ENCODE measurements around the gene PIK3C2G. TPM values are rescaled to one million over a fixed set of nuclear protein-coding genes. Genes with fewer than 3 reads are reported as not detected.

Gene PIK3C2G
- polyA plus RNA-seq, 1 donor (not counting 4 experiments of a cell fraction or from before 2014, with no cell fraction given): 3.7 TPM

DNA sequence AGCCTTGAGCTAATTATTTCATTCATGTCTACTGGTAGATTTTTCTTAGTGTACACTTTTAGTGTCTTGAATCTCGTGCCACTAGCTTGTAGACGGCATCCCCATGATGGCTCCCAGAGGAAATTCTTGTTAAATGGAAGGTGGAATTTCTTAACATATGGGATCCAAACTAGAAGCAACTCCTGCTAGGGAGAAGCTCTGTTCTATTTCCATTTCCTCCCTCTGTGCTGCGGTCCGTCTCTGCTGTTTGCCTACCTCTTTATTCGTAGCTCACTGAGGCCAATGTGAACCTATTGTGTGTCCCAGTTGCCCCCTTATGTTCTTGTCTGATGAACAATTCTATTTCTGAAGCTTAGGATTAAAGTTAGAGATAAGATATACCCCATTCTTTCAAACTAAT lies 588 bp downstream of the PIK3C2G start:
- DNase-seq (ENCODE audit: low read depth, low spot score): no peak
- no peak for FAIRE-seq

DNA sequence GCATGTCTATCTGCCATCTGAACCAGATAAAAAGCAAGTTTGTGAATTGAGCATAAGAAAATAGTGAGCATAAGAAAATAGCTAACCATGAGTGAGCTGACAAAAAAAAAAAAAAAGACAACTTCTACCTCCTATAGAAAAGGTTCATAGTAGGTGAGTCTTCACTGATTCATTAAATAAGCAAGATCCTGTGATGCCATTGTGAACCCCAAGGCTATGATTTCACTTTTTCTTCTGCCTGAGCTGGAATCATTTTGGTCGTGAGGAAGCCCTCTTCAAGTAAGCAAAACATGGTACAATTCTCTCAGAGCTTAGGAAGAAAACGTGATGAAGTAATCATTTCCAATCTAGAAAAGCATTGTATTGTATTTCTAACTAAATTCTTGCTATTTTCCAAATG lies 1.2 kb downstream of the PIK3C2G start:
- Histone ChIP-seq H4K20me1 (ENCODE audit: control insufficient read depth, extremely low read depth, insufficient read depth, low read length) (no peaks in the 10 kb centered on the region), H3K4me2 (ENCODE audit: control insufficient read depth, extremely low read depth, insufficient read depth, low read depth, low read length) (peak overlapping the region; percentile 100), H3K9me1 (ENCODE audit: control insufficient read depth, extremely low read depth, insufficient read depth, low read length) (no peaks in the 10 kb centered on the region), H3K27me3 (ENCODE audit: control insufficient read depth, extremely low read depth, insufficient read depth, low read length) (no peaks in the 10 kb centered on the region), H3K4me1 (ENCODE audit: control insufficient read depth, extremely low read depth, insufficient read depth, low read length) (peaks cover 5% of the 10 kb centered on the region), H3K4me3 (ENCODE audit: control insufficient read depth in 2 of 3, extremely low read depth in 1 of 3, insufficient read depth in 2 of 3, low read depth in 1 of 3, low read length in 3 of 3) (peak overlapping the region; percentile 27 to 65 (median 63)), H3K36me3 (ENCODE audit: control insufficient read depth in 2 of 2, extremely low read depth in 1 of 2, insufficient read depth in 2 of 2, low read length in 2 of 2) (no peaks in the 10 kb centered on the region), H3K27ac (ENCODE audit: control insufficient read depth, insufficient read depth, low read length) (peak overlapping the region; percentile 91), H2AFZ (ENCODE audit: control insufficient read depth, low read length) (peak overlapping the region; percentile 83), H3K79me2 (ENCODE audit: control insufficient read depth, insufficient read depth, low read length) (peaks cover 23% of the 10 kb centered on the region), H3K9me3 (ENCODE audit: control insufficient read depth, low read depth, low read length) (no peaks in the 10 kb centered on the region), H3K9ac (ENCODE audit: control insufficient read depth, extremely low read depth, insufficient read depth, low read length) (peak overlapping the region; percentile 71)
- no peak for TF ChIP-seq EZH2 (IDR thresholded peaks at IDR 0.05; ENCODE audit: low read length)
- TF ChIP-seq, protein P1, sequence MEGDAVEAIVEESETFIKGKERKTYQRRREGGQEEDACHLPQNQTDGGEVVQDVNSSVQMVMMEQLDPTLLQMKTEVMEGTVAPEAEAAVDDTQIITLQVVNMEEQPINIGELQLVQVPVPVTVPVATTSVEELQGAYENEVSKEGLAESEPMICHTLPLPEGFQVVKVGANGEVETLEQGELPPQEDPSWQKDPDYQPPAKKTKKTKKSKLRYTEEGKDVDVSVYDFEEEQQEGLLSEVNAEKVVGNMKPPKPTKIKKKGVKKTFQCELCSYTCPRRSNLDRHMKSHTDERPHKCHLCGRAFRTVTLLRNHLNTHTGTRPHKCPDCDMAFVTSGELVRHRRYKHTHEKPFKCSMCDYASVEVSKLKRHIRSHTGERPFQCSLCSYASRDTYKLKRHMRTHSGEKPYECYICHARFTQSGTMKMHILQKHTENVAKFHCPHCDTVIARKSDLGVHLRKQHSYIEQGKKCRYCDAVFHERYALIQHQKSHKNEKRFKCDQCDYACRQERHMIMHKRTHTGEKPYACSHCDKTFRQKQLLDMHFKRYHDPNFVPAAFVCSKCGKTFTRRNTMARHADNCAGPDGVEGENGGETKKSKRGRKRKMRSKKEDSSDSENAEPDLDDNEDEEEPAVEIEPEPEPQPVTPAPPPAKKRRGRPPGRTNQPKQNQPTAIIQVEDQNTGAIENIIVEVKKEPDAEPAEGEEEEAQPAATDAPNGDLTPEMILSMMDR (optimal IDR thresholded peaks at IDR 0.05 in 1 of 3, IDR thresholded peaks at IDR 0.05 in 1 of 3, conservative IDR thresholded peaks at IDR 0.05 in 1 of 3; ENCODE audit: extremely low read depth in 1 of 3, insufficient read depth in 2 of 3, low read length in 3 of 3): no peak
- dilution Hi-C loops (cut with MboI; ENCODE audit: extremely low pct_ligation_motif_present, low sequenced_read_pairs): no loop called here
- peak; percentile 80 for DNase-seq (ENCODE audit: low read depth, low spot score)
- FAIRE-seq: peak; percentile 89

More for the DNA sequence above, 588 bp downstream of the PIK3C2G start:
- H3K79me2 ChIP-seq (ENCODE audit: control insufficient read depth, insufficient read depth, low read length): peaks cover 23% of the 10 kb centered on the region
- H3K9ac ChIP-seq (ENCODE audit: control insufficient read depth, extremely low read depth, insufficient read depth, low read length): peak overlapping the region; percentile 71
- peak overlapping the region; percentile 83 for H2AFZ ChIP-seq (ENCODE audit: control insufficient read depth, low read length)
- no peaks in the 10 kb centered on the region for H3K9me3 ChIP-seq (ENCODE audit: control insufficient read depth, low read depth, low read length)
- peaks cover 4% of the 10 kb centered on the region for H3K4me1 ChIP-seq (ENCODE audit: control insufficient read depth, extremely low read depth, insufficient read depth, low read length)
- no peaks in the 10 kb centered on the region for H4K20me1 ChIP-seq (ENCODE audit: control insufficient read depth, extremely low read depth, insufficient read depth, low read length)
- H3K27me3 ChIP-seq (ENCODE audit: control insufficient read depth, extremely low read depth, insufficient read depth, low read length): no peaks in the 10 kb centered on the region
- H3K36me3 ChIP-seq (ENCODE audit: control insufficient read depth in 2 of 2, extremely low read depth in 1 of 2, insufficient read depth in 2 of 2, low read length in 2 of 2): no peaks in the 10 kb centered on the region
- peak overlapping the region; percentile 100 for H3K4me2 ChIP-seq (ENCODE audit: control insufficient read depth, extremely low read depth, insufficient read depth, low read depth, low read length)
- H3K27ac ChIP-seq (ENCODE audit: control insufficient read depth, insufficient read depth, low read length): peak overlapping the region; percentile 91
- no peaks in the 10 kb centered on the region for H3K9me1 ChIP-seq (ENCODE audit: control insufficient read depth, extremely low read depth, insufficient read depth, low read length)
- TF ChIP-seq, protein P1 (optimal IDR thresholded peaks at IDR 0.05 in 1 of 3, IDR thresholded peaks at IDR 0.05 in 1 of 3, conservative IDR thresholded peaks at IDR 0.05 in 1 of 3; ENCODE audit: extremely low read depth in 1 of 3, insufficient read depth in 2 of 3, low read length in 3 of 3): no peak
- peak overlapping the region; percentile 27 to 65 (median 63) for H3K4me3 ChIP-seq (ENCODE audit: control insufficient read depth in 2 of 3, extremely low read depth in 1 of 3, insufficient read depth in 2 of 3, low read depth in 1 of 3, low read length in 3 of 3)
- dilution Hi-C loops (cut with MboI; ENCODE audit: extremely low pct_ligation_motif_present, low sequenced_read_pairs): no loop called here

All from keratinocyte (primary cell).